ENCODE data around the gene ST3GAL5.
A peak's percentile ranks its signal among the peaks of the same experiment; 100 is the strongest.

The ST3GAL5 gene

GRCh38 chr2:85823951-85824350 lies 64.8 kb downstream of the ST3GAL5 start:
- no peak for DNase-seq (ENCODE audit: low read depth)
- H3K4me3 ChIP-seq (ENCODE audit: low read length) = no peak overlapping the region
- TF ChIP-seq, protein P1, sequence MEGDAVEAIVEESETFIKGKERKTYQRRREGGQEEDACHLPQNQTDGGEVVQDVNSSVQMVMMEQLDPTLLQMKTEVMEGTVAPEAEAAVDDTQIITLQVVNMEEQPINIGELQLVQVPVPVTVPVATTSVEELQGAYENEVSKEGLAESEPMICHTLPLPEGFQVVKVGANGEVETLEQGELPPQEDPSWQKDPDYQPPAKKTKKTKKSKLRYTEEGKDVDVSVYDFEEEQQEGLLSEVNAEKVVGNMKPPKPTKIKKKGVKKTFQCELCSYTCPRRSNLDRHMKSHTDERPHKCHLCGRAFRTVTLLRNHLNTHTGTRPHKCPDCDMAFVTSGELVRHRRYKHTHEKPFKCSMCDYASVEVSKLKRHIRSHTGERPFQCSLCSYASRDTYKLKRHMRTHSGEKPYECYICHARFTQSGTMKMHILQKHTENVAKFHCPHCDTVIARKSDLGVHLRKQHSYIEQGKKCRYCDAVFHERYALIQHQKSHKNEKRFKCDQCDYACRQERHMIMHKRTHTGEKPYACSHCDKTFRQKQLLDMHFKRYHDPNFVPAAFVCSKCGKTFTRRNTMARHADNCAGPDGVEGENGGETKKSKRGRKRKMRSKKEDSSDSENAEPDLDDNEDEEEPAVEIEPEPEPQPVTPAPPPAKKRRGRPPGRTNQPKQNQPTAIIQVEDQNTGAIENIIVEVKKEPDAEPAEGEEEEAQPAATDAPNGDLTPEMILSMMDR (conservative IDR thresholded peaks at IDR 0.05; ENCODE audit: low read length) = no peak

DNA sequence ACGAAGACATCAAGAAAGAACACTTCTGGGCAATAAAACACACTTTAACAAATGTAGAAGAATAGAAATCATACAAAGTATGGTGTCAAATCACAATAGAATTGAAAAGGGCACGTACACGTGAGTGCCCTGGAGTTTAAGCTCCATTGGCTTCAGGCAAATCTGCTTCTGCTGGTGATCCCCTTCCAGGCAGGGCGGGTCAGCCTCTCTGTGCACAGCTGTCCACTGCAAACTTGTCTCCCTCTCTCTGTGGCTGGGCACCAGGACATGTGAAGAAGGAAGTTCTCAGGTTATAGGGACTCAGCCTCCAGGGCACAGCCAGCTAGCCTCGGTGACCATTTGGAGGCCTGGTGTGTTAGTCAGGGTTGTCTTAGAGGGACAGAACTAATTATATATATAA lies 66.0 kb downstream of the ST3GAL5 start:
- TF ChIP-seq, protein P1 (conservative IDR thresholded peaks at IDR 0.05; ENCODE audit: low read length) = no peak
- no peak for DNase-seq (ENCODE audit: low read depth)
- H3K4me3 ChIP-seq (ENCODE audit: low read length) = no peak overlapping the region

DNA sequence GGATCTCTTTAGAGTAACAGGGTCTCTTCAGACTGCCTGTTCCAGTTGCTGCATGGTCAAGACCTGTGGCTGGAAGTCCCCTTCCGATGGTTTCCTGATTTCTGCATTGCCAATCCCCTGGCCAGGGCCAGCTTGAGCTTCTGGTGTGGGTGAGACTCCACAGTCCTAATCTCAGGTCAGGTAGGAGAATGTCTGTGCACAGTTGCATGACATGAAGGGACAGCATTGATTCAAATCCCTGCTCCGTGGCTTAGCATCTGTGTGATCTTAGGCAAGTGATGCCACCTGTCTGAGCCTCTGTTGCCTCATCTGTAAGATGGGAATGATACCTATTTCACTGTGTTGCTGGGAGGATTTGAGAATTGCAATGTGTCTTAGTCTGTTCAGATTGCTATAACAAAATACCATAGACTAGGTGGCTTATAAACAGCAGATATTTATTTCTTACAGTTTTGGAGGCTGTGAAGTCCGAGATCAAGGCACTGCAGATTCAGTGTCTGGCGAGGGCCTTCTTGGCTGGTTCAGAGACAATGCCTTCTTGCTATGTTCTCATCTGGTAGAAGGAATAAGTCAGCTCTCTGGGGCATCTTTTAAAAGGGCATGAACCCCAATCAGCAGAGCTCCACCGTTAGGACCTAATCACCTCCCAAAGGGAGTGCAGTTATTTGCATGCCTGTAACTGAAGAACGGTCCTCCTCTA lies 68.8 kb downstream of the ST3GAL5 start:
- TF ChIP-seq, protein P1 (conservative IDR thresholded peaks at IDR 0.05; ENCODE audit: low read length) = no peak
- no peak for DNase-seq (ENCODE audit: low read depth)
- no peak overlapping the region for H3K4me3 ChIP-seq (ENCODE audit: low read length)

DNA sequence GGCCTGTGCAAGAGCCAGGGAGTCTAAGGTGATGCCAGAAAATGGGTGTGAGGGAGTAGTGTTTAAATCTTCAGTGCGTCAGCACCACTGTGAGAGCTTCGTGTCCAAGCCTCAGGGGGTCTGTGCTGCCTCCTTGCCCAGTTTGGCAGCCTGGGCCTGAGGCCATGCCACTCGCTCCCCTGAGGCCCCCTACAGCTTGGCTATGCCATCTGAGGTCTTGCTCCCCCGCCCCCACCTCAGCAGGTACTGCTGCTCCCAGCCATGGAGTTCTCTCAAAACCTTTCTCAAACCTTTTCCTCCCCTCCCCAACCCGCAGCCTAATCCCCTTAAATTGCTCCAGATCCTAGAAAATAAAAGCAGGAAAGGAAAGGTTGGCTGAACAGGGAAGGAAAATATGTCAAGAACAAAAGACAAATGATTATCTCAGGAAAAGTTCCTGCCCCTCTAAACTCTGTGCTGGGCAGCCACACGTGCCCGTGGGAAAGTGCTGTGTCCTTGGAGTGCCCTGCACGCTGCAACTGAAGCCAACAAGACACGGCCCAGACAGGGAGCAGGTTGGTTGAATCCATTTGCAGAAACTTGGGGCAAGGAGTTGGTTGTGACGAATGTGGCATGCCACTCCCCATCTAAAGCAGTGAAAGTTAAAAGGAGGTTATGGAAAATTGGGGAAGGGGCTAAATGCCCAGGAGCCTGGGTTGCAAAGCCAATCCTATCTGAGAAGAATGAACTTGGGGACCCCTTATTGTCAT lies 73.8 kb downstream of the ST3GAL5 start:
- no peak overlapping the region for H3K4me3 ChIP-seq (ENCODE audit: low read length)
- DNase-seq (ENCODE audit: low read depth) = no peak
- TF ChIP-seq, protein P1 (conservative IDR thresholded peaks at IDR 0.05; ENCODE audit: low read length) = no peak

- DNase-seq (ENCODE audit: low read depth) = peak; percentile 82
- no peak overlapping the region for H3K4me3 ChIP-seq (ENCODE audit: low read length)
- TF ChIP-seq, protein P1 (conservative IDR thresholded peaks at IDR 0.05; ENCODE audit: low read length) = peak; percentile 97
These were observed 74.6 kb downstream of the ST3GAL5 start for GRCh38 chr2:85813982-85814801.

DNA sequence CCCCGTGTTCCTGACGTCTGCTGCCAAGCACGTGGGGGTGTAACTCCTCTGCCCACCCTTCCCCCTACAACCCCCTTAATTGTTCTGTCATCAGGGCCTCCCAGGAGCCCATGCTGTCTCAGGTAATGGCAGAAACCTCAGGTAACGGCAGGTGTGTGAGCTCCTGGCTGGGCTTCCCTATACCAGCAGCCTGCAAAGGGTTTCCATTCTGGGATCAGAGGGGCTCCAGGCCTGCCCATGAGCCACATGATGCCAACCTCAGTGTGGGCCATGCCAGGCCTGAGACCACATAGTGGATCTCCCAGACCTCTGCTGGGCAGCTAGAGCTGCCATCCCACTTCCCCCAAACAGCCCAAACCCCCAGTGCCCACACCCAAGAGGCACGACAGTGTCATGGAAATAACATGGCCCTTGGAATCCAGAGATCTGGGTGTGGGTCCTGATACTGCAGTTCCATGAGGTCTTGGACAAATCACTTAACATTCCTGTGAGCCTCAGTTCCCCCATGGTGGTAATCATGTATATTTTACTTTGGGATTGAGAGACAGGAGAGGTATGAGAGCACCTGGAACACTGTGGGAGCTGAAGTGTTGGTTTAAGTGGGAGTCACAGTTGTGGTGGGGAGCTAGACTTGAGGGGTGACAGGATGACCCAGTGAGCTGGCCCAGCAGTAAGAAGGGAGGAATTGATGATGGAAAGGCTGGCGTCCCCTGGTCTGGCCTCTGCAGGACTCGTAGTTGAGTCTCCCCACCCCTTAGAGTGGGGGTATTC lies 75.4 kb downstream of the ST3GAL5 start:
- no peak overlapping the region for H3K4me3 ChIP-seq (ENCODE audit: low read length)
- TF ChIP-seq, protein P1 (conservative IDR thresholded peaks at IDR 0.05; ENCODE audit: low read length) = no peak
- no peak for DNase-seq (ENCODE audit: low read depth)

Measured in AG10803 (cell line).